HCT116 (cell line): ENCODE measurements around the gene CDH4. TPM values are rescaled to one million over a fixed set of nuclear protein-coding genes. Genes with fewer than 3 reads are reported as not detected.

Source experiments
- ATAC-seq: fragments of 200-7000 bp; cut with Tn5 transposase; 2 replicates; pipeline ENCODE4 v1.9.1; 2020; ENCODE audit warnings: mild to moderate bottlenecking, moderate library complexity
- BruUV-seq: library from RNA; stranded (reverse); fragments of 400-500 nt; replicated peaks from 2 replicates; lab custom pipeline; 2021; lab: Mats Ljungman, UMichigan
- CTCF ChIA-PET: fragments of 300-600 bp; sonication (Branson Sonifier 250); formaldehyde crosslinking; loops from one replicate; lab custom pipeline; 2021; ENCODE audit warnings: antibody characterized with exemption; lab: Charles Lee
- POLR2A ChIA-PET: fragments of 300-600, 350-600 bp; sonication (Branson Sonifier 250); formaldehyde crosslinking; loops from one replicate; lab custom pipeline; 2021; ENCODE audit warnings: antibody characterized with exemption; lab: Charles Lee
- RAD21 ChIA-PET, 2 experiments: fragments of 300-600 bp; sonication (Branson Sonifier 250); formaldehyde crosslinking; loops; one replicate each; lab custom pipeline; 2023; ENCODE audit warnings: low total read pairs in 2 of 2; ENCODE audit not compliant: uncharacterized antibody in 2 of 2, unreplicated experiment in 2 of 2, low non-redundant PET in 1 of 2; lab: Charles Lee
- DNase-seq: peaks from one replicate; pipeline ENCODE4 v3.0.0-alpha.2; 2010; ENCODE audit warnings: low read depth, low spot score
- H2AFZ ChIP-seq: fragments of 200-600 bp; shearing (Covaris generic), sonication (generic); 2 replicates; pipeline ENCODE4 v1.6.1; 2017; ENCODE audit warnings: low read depth, mixed run types, mixed read lengths, antibody characterized with exemption, low read length; ENCODE audit not compliant: poor library complexity, severe bottlenecking
- H3K27ac ChIP-seq: 2 replicates; pipeline ENCODE4 v1.5.1; 2012; ENCODE audit warnings: low read depth, low read length
- H3K27me3 ChIP-seq: fragments of 200-600 bp; sonication (generic); 2 replicates; pipeline ENCODE4 v1.6.1; 2016; ENCODE audit warnings: mixed run types, low read length, mixed read lengths; ENCODE audit not compliant: insufficient read depth
- H3K36me3 ChIP-seq, 2 experiments: fragments of 200-500 bp in 1 of 2; fragments of 200-600 bp in 1 of 2; sonication (Bioruptor generic) in 1 of 2; sonication (generic) in 1 of 2; 2 replicates each; pipeline versions ENCODE4 v1.5.1 to v1.6.1; 2014 to 2016; ENCODE audit warnings: low read length in 2 of 2, inconsistent platforms in 1 of 2, mixed read lengths in 1 of 2, mixed run types in 1 of 2; ENCODE audit not compliant: insufficient read depth in 2 of 2, control insufficient read depth in 1 of 2
- H3K4me1 ChIP-seq, 2 experiments: fragments of 200-600 bp in 1 of 2; sonication (generic) in 1 of 2; 2 replicates each; pipeline versions ENCODE4 v1.5.1 to v1.6.1; 2012 to 2017; ENCODE audit warnings: low read length in 2 of 2, inconsistent platforms in 1 of 2, mild to moderate bottlenecking in 1 of 2, mixed read lengths in 1 of 2, mixed run types in 1 of 2, moderate library complexity in 1 of 2; ENCODE audit not compliant: insufficient read depth in 2 of 2, control insufficient read depth in 1 of 2
- H3K4me2 ChIP-seq: fragments of 200-600 bp; sonication (generic); 2 replicates; pipeline ENCODE4 v1.6.1; 2017; ENCODE audit warnings: mixed run types, low read length, mixed read lengths
- H3K4me3 ChIP-seq, 2 experiments: fragments of 200-600 bp in 1 of 2; sonication (generic) in 1 of 2; replicated peaks in 1 of 2; 2 replicates each; pipeline ENCODE4 v1.5.1; 2011 to 2016; ENCODE audit warnings: low read length in 2 of 2, control low read depth in 1 of 2, low read depth in 1 of 2, mild to moderate bottlenecking in 1 of 2, mixed read lengths in 1 of 2, mixed run types in 1 of 2
- H3K79me2 ChIP-seq: fragments of 200-600 bp; sonication (generic); 2 replicates; pipeline ENCODE4 v1.6.1; 2017; ENCODE audit warnings: mild to moderate bottlenecking, mixed run types, low read length, moderate library complexity, mixed read lengths; ENCODE audit not compliant: insufficient read depth
- H3K9ac ChIP-seq: fragments of 200-600 bp; sonication (generic); 2 replicates; pipeline ENCODE4 v1.6.1; 2016; ENCODE audit warnings: low read length, mixed read lengths
- H3K9me2 ChIP-seq: fragments of 200-600 bp; sonication (generic), shearing (Covaris generic); 2 replicates; pipeline ENCODE4 v1.6.1; 2017; ENCODE audit warnings: mixed run types, mild to moderate bottlenecking, moderate library complexity; ENCODE audit not compliant: insufficient read depth
- H3K9me3 ChIP-seq, 2 experiments: fragments of 200-500 bp in 1 of 2; fragments of 200-600 bp in 1 of 2; sonication (Bioruptor generic) in 1 of 2; sonication (generic) in 1 of 2; 2 replicates each; pipeline ENCODE4 v1.6.1; 2014 to 2017; ENCODE audit warnings: low read length in 2 of 2, mixed read lengths in 2 of 2, inconsistent platforms in 1 of 2, low read depth in 1 of 2, mild to moderate bottlenecking in 1 of 2, mixed run types in 1 of 2, moderate library complexity in 1 of 2; ENCODE audit not compliant: control insufficient read depth in 1 of 2, insufficient read depth in 1 of 2
- H4K20me1 ChIP-seq: fragments of 200-600 bp; sonication (generic), shearing (Covaris generic); 2 replicates; pipeline ENCODE4 v1.6.1; 2017; ENCODE audit warnings: mixed run types, mild to moderate bottlenecking, moderate library complexity; ENCODE audit not compliant: insufficient read depth
- ATF3 ChIP-seq: IDR thresholded peaks from 2 replicates; pipeline ENCODE4 v1.6.1; 2012
- CBX3 ChIP-seq: IDR thresholded peaks from 2 replicates; pipeline ENCODE4 v1.6.1; 2012; ENCODE audit warnings: low read depth
- CEBPB ChIP-seq: IDR thresholded peaks from 2 replicates; pipeline ENCODE4 v1.6.1; 2012; ENCODE audit warnings: low read depth
- CTCF ChIP-seq, 3 experiments: fragments of 200-600 bp in 1 of 3; sonication (generic) in 1 of 3; IDR thresholded peaks in 2 of 3; conservative IDR thresholded peaks in 1 of 3; 2 replicates each; pipeline ENCODE4 v1.5.1; 2012 to 2017; ENCODE audit warnings: low read depth in 2 of 3, low read length in 2 of 3, antibody characterized with exemption in 1 of 3, borderline replicate concordance in 1 of 3, control low read depth in 1 of 3, mild to moderate bottlenecking in 1 of 3, mixed read lengths in 1 of 3, mixed run types in 1 of 3, moderate library complexity in 1 of 3; ENCODE audit not compliant: insufficient read depth in 1 of 3
- EGR1 ChIP-seq: IDR thresholded peaks from 2 replicates; pipeline ENCODE4 v1.6.1; 2012; ENCODE audit warnings: low read depth
- ELF1 ChIP-seq: IDR thresholded peaks from 2 replicates; pipeline ENCODE4 v1.6.1; 2012; ENCODE audit warnings: low read depth, borderline replicate concordance
- EZH2 ChIP-seq: fragments of 200-600 bp; sonication (generic); IDR thresholded peaks from 2 replicates; pipeline ENCODE4 v1.6.1; 2017; ENCODE audit warnings: antibody characterized with exemption, mixed run types
- EZH2phosphoT487 ChIP-seq: fragments of 200-600 bp; IDR thresholded peaks from 2 replicates; pipeline ENCODE4 v1.6.1; 2018; ENCODE audit warnings: antibody characterized with exemption, borderline replicate concordance
- FOSL1 ChIP-seq: IDR thresholded peaks from 2 replicates; pipeline ENCODE4 v1.6.1; 2012; ENCODE audit warnings: low read depth
- MAX ChIP-seq: IDR thresholded peaks from 2 replicates; pipeline ENCODE4 v1.6.1; 2012
- POLR2AphosphoS5 ChIP-seq: IDR thresholded peaks from 2 replicates; pipeline ENCODE4 v1.6.1; 2011; ENCODE audit warnings: mild to moderate bottlenecking, low read depth, low read length, moderate library complexity
- REST ChIP-seq: IDR thresholded peaks from 2 replicates; pipeline ENCODE4 v1.6.1; 2012; ENCODE audit warnings: low read depth
- SIN3A ChIP-seq: IDR thresholded peaks from 2 replicates; pipeline ENCODE4 v1.6.1; 2012; ENCODE audit warnings: low read depth
- SP1 ChIP-seq: IDR thresholded peaks from 2 replicates; pipeline ENCODE4 v1.6.1; 2012; ENCODE audit warnings: low read depth
- SRF ChIP-seq: IDR thresholded peaks from 2 replicates; pipeline ENCODE4 v1.6.1; 2012; ENCODE audit warnings: low read depth
- TCF7L2 ChIP-seq: IDR thresholded peaks from 2 replicates; pipeline ENCODE4 v1.7.0; 2011; ENCODE audit warnings: borderline replicate concordance, inconsistent platforms; ENCODE audit not compliant: insufficient read depth, insufficient read length; ENCODE audit errors: extremely low read depth
- YY1 ChIP-seq: IDR thresholded peaks from 2 replicates; pipeline ENCODE4 v1.6.1; 2011; ENCODE audit warnings: low read length, low read depth, moderate library complexity, mild to moderate bottlenecking; ENCODE audit not compliant: insufficient replicate concordance; ENCODE audit errors: extremely low read depth
- ZFX ChIP-seq: fragments of 450-650 bp; IDR thresholded peaks from 2 replicates; pipeline ENCODE4 v1.6.1; 2017
- ZNF274 ChIP-seq: fragments of 200-500 bp; sonication (Bioruptor generic); IDR thresholded peaks from 2 replicates; pipeline ENCODE4 v1.6.1; 2014; ENCODE audit warnings: mild to moderate bottlenecking, low read depth, low read length, inconsistent platforms
- intact Hi-C: fragments of 100-400 bp; cut with micrococcal nuclease; formaldehyde crosslinking; loops from 2 replicates; pipeline ENCODE4 v1.10.0; 2022
- total RNA-seq: library from RNA; stranded (reverse); gene quantifications from one replicate; pipeline ENCODE4 v1.2.1, GENCODE V29; 2021; ENCODE audit not compliant: unreplicated experiment

The CDH4 gene
- total RNA-seq, 1 experiment from 2014 or later: not detected

GRCh38 chr20:61502433-61502832 is 250.4 kb downstream of the CDH4 start:
- no peak overlapping the region for H3K4me2 ChIP-seq
- POLR2A ChIA-PET: no interaction called here
- no peaks in the 10 kb centered on the region for H3K36me3 ChIP-seq
- no peaks in the 10 kb centered on the region for H4K20me1 ChIP-seq
- peaks cover 10% of the 10 kb centered on the region; the same call in 1 of the 2 replicates for H3K27me3 ChIP-seq
- no peak overlapping the region for H3K27ac ChIP-seq
- no peak overlapping the region for H2AFZ ChIP-seq
- no peaks in the 10 kb centered on the region for H3K4me1 ChIP-seq
- TF ChIP-seq MAX (no peak), CBX3 (no peak), REST (no peak), TCF7L2 (no peak), YY1 (no peak), SP1 (no peak), EZH2 (no peak), ZNF274 (no peak), CTCF (IDR thresholded peaks at IDR 0.05 in 2 of 3, conservative IDR thresholded peaks at IDR 0.05 in 1 of 3; ENCODE audit: borderline replicate concordance in 1 of 3, insufficient read depth in 1 of 3, low read depth in 2 of 3, low read length in 2 of 3) (no peak), SIN3A (no peak), ATF3 (no peak), CEBPB (no peak), FOSL1 (no peak), SRF (no peak), POLR2AphosphoS5 (no peak), EGR1 (no peak), ELF1 (no peak), ZFX (no peak), EZH2phosphoT487 (no peak)
- no peak overlapping the region for H3K9ac ChIP-seq
- intact Hi-C loops: no loop called here
- no peaks in the 10 kb centered on the region for H3K9me2 ChIP-seq
- ATAC-seq (no peak), DNase-seq (no peak)
- CTCF ChIA-PET: no interaction called here
- H3K4me3 ChIP-seq: no peak overlapping the region
- H3K9me3 ChIP-seq: no peaks in the 10 kb centered on the region
- no peaks in the 10 kb centered on the region for H3K79me2 ChIP-seq
- RAD21 ChIA-PET: no interaction called here
- no TSS peak for BruUV-seq
